ENCODE data around the gene IGSF23.
"Not testable (repeated sequence)": the region's sequence is repeated elsewhere in the genome, so short reads cannot be mapped to it uniquely, and the experiment has no call there.

The IGSF23 gene

DNA sequence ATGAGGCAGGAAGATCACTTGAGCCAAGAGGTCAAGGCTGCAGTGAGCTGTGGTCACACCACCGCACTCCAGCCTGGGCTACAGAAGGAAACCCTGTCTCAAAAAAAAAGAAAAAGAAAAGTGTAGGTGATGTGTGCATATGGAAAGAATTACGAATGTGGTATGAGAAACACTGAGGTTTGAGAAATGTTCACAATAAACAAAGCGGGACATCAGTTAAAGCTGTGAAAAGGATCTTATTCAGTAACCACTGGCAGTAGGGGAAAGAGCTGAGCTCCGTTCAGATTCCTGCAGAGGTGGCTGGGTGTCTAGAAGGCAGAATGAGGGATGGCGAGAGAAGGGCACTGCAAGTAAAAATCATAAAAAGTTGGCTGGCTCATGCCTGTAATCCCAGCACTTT lies 4.1 kb upstream of the IGSF23 start:
- no peaks in the 10 kb centered on the region for H4K20me1 ChIP-seq (ENCODE audit: low read depth, low read length)
- H3K36me3 ChIP-seq (ENCODE audit: low read length), result no peaks in the 10 kb centered on the region
- H3K4me3 ChIP-seq (ENCODE audit: insufficient read depth, low read length, poor library complexity, severe bottlenecking), result no peak overlapping the region
- H2AFZ ChIP-seq (ENCODE audit: low read depth, low read length, severe bottlenecking), result no peak overlapping the region
- H3K9me3 ChIP-seq (ENCODE audit: insufficient read depth, low read length), result no peaks in the 10 kb centered on the region
- no peaks in the 10 kb centered on the region for H3K79me2 ChIP-seq (ENCODE audit: insufficient read depth, low read length)
- no peak overlapping the region for H3K4me2 ChIP-seq (ENCODE audit: low read depth, low read length, poor library complexity, severe bottlenecking)
- no peak overlapping the region for H3K9ac ChIP-seq (ENCODE audit: low read length)
- H3F3A ChIP-seq (ENCODE audit: insufficient read depth), result no peaks in the 10 kb centered on the region
- H3K27ac ChIP-seq (ENCODE audit: low read depth, low read length), result no peak overlapping the region
- H3K9me2 ChIP-seq (replicated peaks; ENCODE audit: insufficient read depth, low read length), result no peaks in the 10 kb centered on the region
- TF ChIP-seq EZH2phosphoT487 (conservative IDR thresholded peaks at IDR 0.05; ENCODE audit: low read length), result no peak
- TF ChIP-seq, protein P1, sequence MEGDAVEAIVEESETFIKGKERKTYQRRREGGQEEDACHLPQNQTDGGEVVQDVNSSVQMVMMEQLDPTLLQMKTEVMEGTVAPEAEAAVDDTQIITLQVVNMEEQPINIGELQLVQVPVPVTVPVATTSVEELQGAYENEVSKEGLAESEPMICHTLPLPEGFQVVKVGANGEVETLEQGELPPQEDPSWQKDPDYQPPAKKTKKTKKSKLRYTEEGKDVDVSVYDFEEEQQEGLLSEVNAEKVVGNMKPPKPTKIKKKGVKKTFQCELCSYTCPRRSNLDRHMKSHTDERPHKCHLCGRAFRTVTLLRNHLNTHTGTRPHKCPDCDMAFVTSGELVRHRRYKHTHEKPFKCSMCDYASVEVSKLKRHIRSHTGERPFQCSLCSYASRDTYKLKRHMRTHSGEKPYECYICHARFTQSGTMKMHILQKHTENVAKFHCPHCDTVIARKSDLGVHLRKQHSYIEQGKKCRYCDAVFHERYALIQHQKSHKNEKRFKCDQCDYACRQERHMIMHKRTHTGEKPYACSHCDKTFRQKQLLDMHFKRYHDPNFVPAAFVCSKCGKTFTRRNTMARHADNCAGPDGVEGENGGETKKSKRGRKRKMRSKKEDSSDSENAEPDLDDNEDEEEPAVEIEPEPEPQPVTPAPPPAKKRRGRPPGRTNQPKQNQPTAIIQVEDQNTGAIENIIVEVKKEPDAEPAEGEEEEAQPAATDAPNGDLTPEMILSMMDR (IDR thresholded peaks at IDR 0.05; ENCODE audit: insufficient read depth, low read length, poor library complexity, severe bottlenecking), result no peak
- no peaks in the 10 kb centered on the region for H3K27me3 ChIP-seq (ENCODE audit: low read length)

DNA sequence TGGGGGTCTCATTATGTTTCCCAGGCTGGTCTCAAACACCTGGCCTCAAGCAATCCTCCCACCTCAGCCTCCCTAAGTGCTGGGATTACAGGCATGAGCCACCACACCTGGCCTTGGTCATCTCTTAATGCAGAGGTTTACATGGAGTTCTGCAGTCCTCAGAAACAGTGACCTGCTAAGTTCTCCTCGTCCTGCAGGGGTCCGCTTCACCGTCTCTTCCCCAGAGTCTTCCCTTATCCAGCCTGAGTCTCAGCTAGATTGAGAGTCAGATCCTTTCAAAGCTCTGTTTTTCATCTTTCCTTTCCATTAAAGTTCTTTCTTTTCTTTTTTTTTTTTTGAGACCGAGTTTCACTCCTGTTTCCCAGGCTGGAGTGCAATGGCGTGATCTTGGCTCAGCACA lies 2.9 kb upstream of the IGSF23 start:
- H3K9ac ChIP-seq (ENCODE audit: low read length); H3K27ac ChIP-seq (ENCODE audit: low read depth, low read length); H2AFZ ChIP-seq (ENCODE audit: low read depth, low read length, severe bottlenecking); H3K4me3 ChIP-seq (ENCODE audit: insufficient read depth, low read length, poor library complexity, severe bottlenecking); H3F3A ChIP-seq (ENCODE audit: insufficient read depth); H3K9me2 ChIP-seq (replicated peaks; ENCODE audit: insufficient read depth, low read length); H4K20me1 ChIP-seq (ENCODE audit: low read depth, low read length); H3K79me2 ChIP-seq (ENCODE audit: insufficient read depth, low read length); H3K27me3 ChIP-seq (ENCODE audit: low read length); H3K36me3 ChIP-seq (ENCODE audit: low read length); H3K9me3 ChIP-seq (ENCODE audit: insufficient read depth, low read length); H3K4me2 ChIP-seq (ENCODE audit: low read depth, low read length, poor library complexity, severe bottlenecking): not testable (repeated sequence)

DNA sequence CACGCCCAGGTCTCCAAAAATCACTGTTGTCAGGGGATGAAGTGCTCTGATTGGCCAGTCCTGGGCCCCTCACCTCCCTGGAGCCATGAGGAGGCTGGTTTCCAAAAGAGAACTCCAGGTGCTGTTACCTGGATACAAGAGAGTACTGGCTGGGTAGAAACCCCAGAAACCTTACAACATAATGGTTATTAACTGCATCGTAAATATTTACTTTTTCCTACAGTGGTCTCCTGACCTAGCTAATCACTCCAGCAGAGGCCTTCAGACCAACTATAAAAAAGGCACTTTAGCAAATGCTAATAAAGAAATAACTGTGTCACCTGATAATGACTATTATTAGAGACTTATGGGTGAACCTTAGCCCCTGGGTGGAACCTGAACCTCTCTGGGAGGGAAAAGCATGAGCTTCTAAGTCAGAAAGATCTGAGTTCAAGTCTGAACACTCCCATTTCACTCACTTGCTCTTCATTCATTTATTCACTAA lies 1.5 kb upstream of the IGSF23 start:
- Histone ChIP-seq H3K27ac (ENCODE audit: low read depth, low read length) (no peak overlapping the region), H3K9me3 (ENCODE audit: insufficient read depth, low read length) (no peaks in the 10 kb centered on the region), H3K9me2 (replicated peaks; ENCODE audit: insufficient read depth, low read length) (no peaks in the 10 kb centered on the region), H3F3A (ENCODE audit: insufficient read depth) (no peaks in the 10 kb centered on the region), H3K4me3 (ENCODE audit: insufficient read depth, low read length, poor library complexity, severe bottlenecking) (no peak overlapping the region), H3K79me2 (ENCODE audit: insufficient read depth, low read length) (no peaks in the 10 kb centered on the region), H3K4me2 (ENCODE audit: low read depth, low read length, poor library complexity, severe bottlenecking) (no peak overlapping the region), H3K9ac (ENCODE audit: low read length) (no peak overlapping the region), H2AFZ (ENCODE audit: low read depth, low read length, severe bottlenecking) (no peak overlapping the region), H3K36me3 (ENCODE audit: low read length) (no peaks in the 10 kb centered on the region), H3K27me3 (ENCODE audit: low read length) (no peaks in the 10 kb centered on the region), H4K20me1 (ENCODE audit: low read depth, low read length) (no peaks in the 10 kb centered on the region)
- TF ChIP-seq EZH2phosphoT487 (conservative IDR thresholded peaks at IDR 0.05; ENCODE audit: low read length), result no peak
- TF ChIP-seq, protein P1 (IDR thresholded peaks at IDR 0.05; ENCODE audit: insufficient read depth, low read length, poor library complexity, severe bottlenecking), result no peak

DNA sequence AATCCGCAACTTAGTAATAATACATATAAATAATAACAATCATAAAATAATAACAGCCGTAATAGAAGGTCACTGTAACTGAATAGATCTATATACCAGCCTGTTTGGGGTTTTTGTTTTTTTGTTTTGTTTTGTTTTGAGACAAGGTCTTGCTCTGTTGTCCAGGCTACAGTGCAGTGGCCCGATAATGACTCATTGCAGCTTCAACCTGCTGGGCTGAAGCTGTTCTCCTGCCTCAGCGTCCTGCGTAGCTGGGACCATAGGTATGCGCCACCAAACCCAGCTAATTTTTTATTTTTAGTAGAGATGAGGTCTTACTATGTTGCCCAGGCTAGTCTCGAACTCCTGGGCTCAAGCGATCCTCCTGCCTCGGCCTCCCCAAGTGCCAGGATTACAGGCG lies 950 bp downstream of the IGSF23 start:
- Histone ChIP-seq H3K4me3 (ENCODE audit: insufficient read depth, low read length, poor library complexity, severe bottlenecking) (no peak overlapping the region), H3F3A (ENCODE audit: insufficient read depth) (no peaks in the 10 kb centered on the region), H3K27ac (ENCODE audit: low read depth, low read length) (no peak overlapping the region), H2AFZ (ENCODE audit: low read depth, low read length, severe bottlenecking) (no peak overlapping the region), H4K20me1 (ENCODE audit: low read depth, low read length) (no peaks in the 10 kb centered on the region), H3K9me3 (ENCODE audit: insufficient read depth, low read length) (no peaks in the 10 kb centered on the region), H3K36me3 (ENCODE audit: low read length) (no peaks in the 10 kb centered on the region), H3K27me3 (ENCODE audit: low read length) (no peaks in the 10 kb centered on the region), H3K9ac (ENCODE audit: low read length) (no peak overlapping the region), H3K4me2 (ENCODE audit: low read depth, low read length, poor library complexity, severe bottlenecking) (no peak overlapping the region), H3K9me2 (replicated peaks; ENCODE audit: insufficient read depth, low read length) (no peaks in the 10 kb centered on the region), H3K79me2 (ENCODE audit: insufficient read depth, low read length) (no peaks in the 10 kb centered on the region)
- TF ChIP-seq, protein P1 (IDR thresholded peaks at IDR 0.05; ENCODE audit: insufficient read depth, low read length, poor library complexity, severe bottlenecking), result no peak
- no peak for TF ChIP-seq EZH2phosphoT487 (conservative IDR thresholded peaks at IDR 0.05; ENCODE audit: low read length)

All from SU-DHL-6 (cell line).